HEK293T (cell line): ENCODE measurements around the gene WASHC3.
"Not testable (repeated sequence)": the region's sequence is repeated elsewhere in the genome, so short reads cannot be mapped to it uniquely, and the experiment has no call there.

Source experiments
- CTCF ChIA-PET: fragments of 350-600 bp; formaldehyde crosslinking; extraction: SDS; loops from one replicate; lab custom pipeline; 2021; ENCODE audit warnings: antibody characterized with exemption, inconsistent platforms; lab: Yijun Ruan, JAX
- POLR2A ChIA-PET: fragments of 350-600 bp; formaldehyde crosslinking; extraction: SDS; loops from one replicate; lab custom pipeline; 2020; ENCODE audit warnings: antibody characterized with exemption, inconsistent platforms; lab: Yijun Ruan, JAX
- DNase-seq: peaks from one replicate; pipeline ENCODE4 v3.0.0; 2012; ENCODE audit warnings: mixed read lengths; ENCODE audit errors: extremely low spot score
- ARNT ChIP-seq: fragments of 450-650 bp; IDR thresholded peaks from 2 replicates; pipeline ENCODE4 v1.6.1; 2017; ENCODE audit warnings: mild to moderate bottlenecking
- BHLHE40 ChIP-seq: fragments of 450-650 bp; IDR thresholded peaks from 2 replicates; pipeline ENCODE4 v1.6.1; 2016; ENCODE audit warnings: mild to moderate bottlenecking, moderate library complexity, borderline replicate concordance
- CTBP1 ChIP-seq: fragments of 450-650 bp; IDR thresholded peaks from 2 replicates; pipeline ENCODE4 v1.6.1; 2016; ENCODE audit warnings: borderline replicate concordance
- ELF4 ChIP-seq: fragments of 450-650 bp; IDR thresholded peaks from 2 replicates; pipeline ENCODE4 v1.6.1; 2017; ENCODE audit warnings: antibody characterized with exemption
- FOXA1 ChIP-seq: fragments of 450-650 bp; IDR thresholded peaks from 2 replicates; pipeline ENCODE4 v1.6.1; 2016; ENCODE audit warnings: mild to moderate bottlenecking
- FOXK2 ChIP-seq: fragments of 450-650 bp; IDR thresholded peaks from 2 replicates; pipeline ENCODE4 v1.6.1; 2016; ENCODE audit warnings: mild to moderate bottlenecking
- FOXM1 ChIP-seq: fragments of 450-650 bp; IDR thresholded peaks from 2 replicates; pipeline ENCODE4 v1.6.1; 2017; ENCODE audit warnings: mild to moderate bottlenecking, borderline replicate concordance
- HDGF ChIP-seq: fragments of 450-650 bp; IDR thresholded peaks from 2 replicates; pipeline ENCODE4 v1.6.1; 2017; ENCODE audit warnings: antibody characterized with exemption, borderline replicate concordance
- L3MBTL2 ChIP-seq: fragments of 450-650 bp; conservative IDR thresholded peaks from 2 replicates; pipeline ENCODE4 v1.6.1; 2016; ENCODE audit warnings: mild to moderate bottlenecking
- LEF1 ChIP-seq: fragments of 450-650 bp; IDR thresholded peaks from 2 replicates; pipeline ENCODE4 v1.6.1; 2017; ENCODE audit warnings: mild to moderate bottlenecking, borderline replicate concordance
- NFRKB ChIP-seq: fragments of 450-650 bp; IDR thresholded peaks from 2 replicates; pipeline ENCODE4 v1.6.1; 2016; ENCODE audit warnings: mild to moderate bottlenecking, moderate library complexity
- SP1 ChIP-seq: fragments of 450-650 bp; IDR thresholded peaks from 2 replicates; pipeline ENCODE4 v1.6.1; 2017
- SUZ12 ChIP-seq: fragments of 450-650 bp; IDR thresholded peaks from 2 replicates; pipeline ENCODE4 v1.6.1; 2016; ENCODE audit warnings: mild to moderate bottlenecking
- TARDBP ChIP-seq: fragments of 450-650 bp; IDR thresholded peaks from 2 replicates; pipeline ENCODE4 v1.6.1; 2016
- ZNF384 ChIP-seq: fragments of 450-650 bp; IDR thresholded peaks from 2 replicates; pipeline ENCODE4 v1.6.1; 2016
- TF ChIP-seq, protein P1 (sequence below): fragments of 450-650 bp; IDR thresholded peaks from 2 replicates; pipeline ENCODE4 v1.6.1; 2016

Gene WASHC3

DNA sequence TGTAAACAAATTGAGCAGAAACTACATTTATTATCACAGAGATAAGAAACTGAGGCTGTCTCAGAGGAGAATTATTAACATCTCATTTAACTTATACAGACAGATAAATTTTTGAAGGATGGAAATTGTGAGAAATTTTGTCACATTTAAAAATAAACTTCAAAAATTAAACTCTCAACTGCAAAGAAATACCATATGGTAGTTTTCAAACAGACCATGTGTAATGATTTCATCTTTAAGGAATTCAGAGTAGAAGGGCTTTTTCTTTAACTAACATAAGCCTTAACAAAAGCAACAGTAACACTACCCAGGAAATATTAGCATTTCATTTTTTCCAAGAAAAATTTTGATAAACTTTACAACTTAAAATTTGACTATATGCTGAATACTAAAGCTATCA is 31.5 kb upstream of the WASHC3 start:
- POLR2A ChIA-PET: no interaction called here

DNA sequence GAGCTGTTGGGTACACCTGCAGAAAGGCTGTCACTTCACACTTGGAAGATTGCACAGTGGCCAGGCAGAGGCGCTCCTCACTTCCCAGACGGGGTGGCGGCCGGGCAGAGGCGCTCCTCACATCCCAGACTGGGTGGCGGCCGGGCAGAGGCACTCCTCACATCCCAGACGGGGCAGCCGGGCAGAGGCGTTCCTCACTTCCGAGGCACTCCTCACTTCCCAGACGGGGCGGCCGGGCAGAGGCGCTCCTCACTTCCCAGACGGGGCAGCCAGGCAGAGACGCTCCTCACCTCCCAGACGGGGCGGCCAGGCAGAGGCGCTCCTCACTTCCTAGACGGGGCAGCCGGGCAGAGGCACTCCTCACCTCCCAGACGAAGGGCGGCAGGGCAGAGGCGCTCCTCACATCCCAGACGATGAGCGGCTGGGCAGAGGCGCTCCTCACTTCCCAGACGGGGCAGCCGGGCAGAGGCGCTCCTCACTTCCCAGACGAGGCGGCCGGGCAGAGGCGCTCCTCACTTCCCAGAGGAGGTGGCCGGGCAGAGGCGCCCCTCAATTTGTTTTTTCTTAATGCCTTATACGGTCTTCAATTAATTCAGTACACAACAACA is 27.5 kb upstream of the WASHC3 start:
- DNase-seq, POLR2A ChIA-PET, CTCF ChIA-PET: not testable (repeated sequence)

More for the DNA sequence above, 31.5 kb upstream of the WASHC3 start:
- CTCF ChIA-PET: interaction anchor here (1.0 kb wide), 1 partner anchor 63 kb away, joined by 4 read pairs; no protein-coding TSS in a partner anchor
- TF ChIP-seq FOXM1 (no peak), LEF1 (no peak), L3MBTL2 (no peak), NFRKB (no peak), BHLHE40 (no peak), FOXA1 (no peak), ZNF384 (no peak), SUZ12 (no peak), TARDBP (no peak), HDGF (no peak), CTBP1 (no peak), FOXK2 (no peak), ARNT (no peak), ELF4 (no peak), SP1 (no peak)
- TF ChIP-seq, protein P1, sequence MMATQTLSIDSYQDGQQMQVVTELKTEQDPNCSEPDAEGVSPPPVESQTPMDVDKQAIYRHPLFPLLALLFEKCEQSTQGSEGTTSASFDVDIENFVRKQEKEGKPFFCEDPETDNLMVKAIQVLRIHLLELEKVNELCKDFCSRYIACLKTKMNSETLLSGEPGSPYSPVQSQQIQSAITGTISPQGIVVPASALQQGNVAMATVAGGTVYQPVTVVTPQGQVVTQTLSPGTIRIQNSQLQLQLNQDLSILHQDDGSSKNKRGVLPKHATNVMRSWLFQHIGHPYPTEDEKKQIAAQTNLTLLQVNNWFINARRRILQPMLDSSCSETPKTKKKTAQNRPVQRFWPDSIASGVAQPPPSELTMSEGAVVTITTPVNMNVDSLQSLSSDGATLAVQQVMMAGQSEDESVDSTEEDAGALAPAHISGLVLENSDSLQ: no peak
- no peak for DNase-seq

DNA sequence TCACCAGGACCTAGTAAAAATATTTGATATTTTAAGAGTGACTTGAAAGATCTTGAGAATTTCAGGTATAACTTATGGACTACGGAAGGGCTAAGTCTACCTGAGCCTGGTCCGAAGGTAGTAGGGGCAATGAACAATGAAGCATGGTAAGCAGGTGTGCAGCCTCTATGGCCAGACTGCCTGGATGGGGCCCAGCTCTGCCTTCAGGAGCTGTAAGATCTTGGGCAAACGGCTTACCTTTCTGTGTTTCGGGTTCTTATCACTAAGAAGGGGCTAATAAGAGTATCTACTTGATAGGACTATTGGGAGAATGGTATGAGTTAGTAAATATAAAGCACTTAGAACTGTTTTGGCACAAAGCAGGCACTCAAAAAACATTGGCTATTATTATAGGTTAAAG is 19.1 kb upstream of the WASHC3 start:
- TF ChIP-seq ELF4 (no peak), TARDBP (no peak), NFRKB (no peak), FOXA1 (no peak), ARNT (no peak), FOXK2 (no peak), BHLHE40 (no peak), LEF1 (no peak), FOXM1 (no peak), SP1 (no peak), SUZ12 (no peak), L3MBTL2 (no peak), ZNF384 (no peak), HDGF (no peak), CTBP1 (no peak)
- TF ChIP-seq, protein P1: no peak
- DNase-seq: no peak
- ChIA-PET CTCF (no interaction called here), POLR2A (no interaction called here)

DNA sequence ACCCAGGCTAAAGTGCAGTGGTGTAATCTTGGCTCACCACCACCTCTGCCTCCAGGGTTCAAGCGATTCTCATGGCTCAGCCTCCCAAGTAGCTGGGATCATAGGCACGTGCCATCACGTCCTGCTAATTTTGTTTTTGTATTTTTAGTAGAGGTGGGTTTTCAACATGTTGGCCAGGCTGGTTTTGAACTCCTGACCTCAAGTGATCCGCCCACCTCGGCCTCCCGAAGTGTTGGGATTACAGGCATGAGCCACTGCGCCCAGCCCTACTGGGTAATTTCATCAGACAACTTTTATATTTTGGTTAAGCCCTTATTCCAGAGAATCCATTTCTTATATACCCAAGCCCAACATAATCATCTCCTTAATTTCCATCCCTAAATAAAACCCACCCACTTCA is 10.3 kb upstream of the WASHC3 start:
- POLR2A ChIA-PET, DNase-seq, CTCF ChIA-PET: not testable (repeated sequence)

DNA sequence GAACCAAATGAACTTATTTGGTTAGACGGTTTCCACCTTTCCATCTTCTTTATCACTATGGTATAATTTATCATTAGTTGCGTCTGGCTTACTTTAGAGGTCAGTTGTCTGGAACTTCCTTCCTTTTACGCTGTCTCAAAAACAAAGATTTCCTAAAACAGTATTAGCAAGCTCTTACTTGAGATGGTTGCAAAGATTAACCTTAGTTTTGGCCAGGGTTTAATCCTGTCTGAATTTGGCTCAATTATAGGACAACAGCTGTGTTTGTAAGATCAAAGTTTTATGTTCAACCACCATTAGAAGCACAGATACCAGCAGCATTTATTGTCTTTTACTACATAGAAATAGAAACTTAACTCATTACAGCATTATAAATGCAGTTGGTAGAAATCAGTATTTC is 7.9 kb upstream of the WASHC3 start:
- ChIA-PET POLR2A (interaction anchor here (1.0 kb wide), 1 partner anchor 8 kb away, joined by 3 read pairs; the partner anchor contains the start of gene WASHC3), CTCF (interaction anchor here (0.8 kb wide), 1 partner anchor 26 kb away, joined by 3 read pairs; no protein-coding TSS in a partner anchor)
- no peak for DNase-seq
- TF ChIP-seq FOXK2 (no peak), CTBP1 (no peak), TARDBP (no peak), ARNT (no peak), BHLHE40 (no peak), SUZ12 (no peak), NFRKB (no peak), ELF4 (no peak), HDGF (no peak), L3MBTL2 (no peak), FOXM1 (no peak), ZNF384 (no peak), SP1 (no peak), FOXA1 (no peak), LEF1 (no peak)
- TF ChIP-seq, protein P1: no peak

DNA sequence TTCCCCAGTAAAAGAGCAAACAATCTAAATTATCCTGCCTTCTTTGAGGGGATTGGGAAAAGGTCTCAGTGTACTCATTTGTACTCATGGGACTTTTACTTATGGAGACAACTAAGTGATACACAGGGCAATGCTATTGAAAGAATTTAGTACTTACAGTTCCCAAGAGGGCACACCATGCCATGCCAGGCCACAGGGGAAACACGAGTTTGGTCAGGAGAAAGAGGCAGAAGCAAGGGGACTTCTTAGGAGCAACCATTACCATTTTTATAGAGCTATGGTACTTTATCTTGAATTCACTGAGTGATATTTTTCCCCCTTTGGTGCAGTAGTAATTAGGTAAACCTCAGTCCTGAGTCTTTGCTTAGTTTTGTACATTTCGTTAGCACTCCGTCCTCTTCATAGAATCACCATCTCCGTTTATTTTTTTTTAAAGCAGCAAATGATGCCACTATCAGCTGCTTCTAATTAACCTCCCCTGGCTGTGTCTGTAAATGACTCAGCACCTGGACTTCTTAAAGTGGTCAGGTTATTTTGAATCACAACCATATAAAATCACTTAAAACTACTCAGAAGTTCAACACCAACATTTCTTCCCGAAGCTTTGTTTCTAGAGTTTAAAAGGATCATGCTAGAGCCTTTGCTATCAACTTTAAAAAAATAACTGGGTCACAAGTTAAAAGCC is 5.9 kb upstream of the WASHC3 start:
- no peak for DNase-seq
- POLR2A ChIA-PET: no interaction called here
- TF ChIP-seq SP1: no peak
- TF ChIP-seq ELF4: no peak
- no peak for TF ChIP-seq LEF1
- no peak for TF ChIP-seq L3MBTL2
- no peak for TF ChIP-seq TARDBP
- TF ChIP-seq BHLHE40: no peak
- TF ChIP-seq HDGF: no peak
- TF ChIP-seq NFRKB: no peak
- no peak for TF ChIP-seq FOXK2
- TF ChIP-seq CTBP1: no peak
- CTCF ChIA-PET: no interaction called here
